Effector memory CD8-positive, alpha-beta T cell (primary cell): ENCODE data around the gene AKAP9.

ENCODE experiments used
- ATAC-seq: fragments of 150-1000 bp; cut with Tn5 transposase; replicated peaks from 2 replicates; pipeline ENCODE4 v1.10.0; 2021; ENCODE audit warnings: mild to moderate bottlenecking, moderate library complexity
- DNase-seq, 3 experiments: peaks; one replicate each; pipeline ENCODE4 v3.0.0; 2021
- H3K27ac Mint-ChIP-seq, 2 donors: one replicate each; pipeline ENCODE4 v1.8.0; 2022; ENCODE audit warnings: mild to moderate bottlenecking in 2 of 2, mixed read lengths in 2 of 2, moderate library complexity in 2 of 2
- H3K27me3 Mint-ChIP-seq, 2 donors: one replicate each; pipeline ENCODE4 v1.8.0; 2022; ENCODE audit warnings: mixed read lengths in 2 of 2
- H3K36me3 Mint-ChIP-seq: one replicate; pipeline ENCODE4 v1.8.0; 2022; ENCODE audit warnings: mild to moderate bottlenecking, moderate library complexity, mixed read lengths; ENCODE audit not compliant: insufficient read depth
- H3K4me1 Mint-ChIP-seq, 2 donors: one replicate each; pipeline ENCODE4 v1.8.0; 2022; ENCODE audit warnings: low read depth in 2 of 2, mixed read lengths in 2 of 2
- H3K4me3 Mint-ChIP-seq, 2 donors: one replicate each; pipeline ENCODE4 v1.8.0; 2022; ENCODE audit warnings: mild to moderate bottlenecking in 2 of 2, mixed read lengths in 2 of 2, moderate library complexity in 2 of 2
- H3K9me3 Mint-ChIP-seq, 2 donors: one replicate each; pipeline ENCODE4 v1.8.0; 2022; ENCODE audit warnings: mixed read lengths in 2 of 2

The AKAP9 gene

GRCh38 chr7:92110857-92111256 lies 170.2 kb downstream of the AKAP9 start:
- H3K27ac Mint-ChIP-seq: no peak overlapping the region
- H3K9me3 Mint-ChIP-seq: no peaks in the 10 kb centered on the region
- peaks cover 0 to 4% of the 10 kb centered on the region in 2 donors for H3K4me1 Mint-ChIP-seq
- peaks cover 51% of the 10 kb centered on the region for H3K36me3 Mint-ChIP-seq
- no peaks in the 10 kb centered on the region for H3K27me3 Mint-ChIP-seq
- H3K4me3 Mint-ChIP-seq: no peak overlapping the region
- no peak for ATAC-seq
- DNase-seq: no peak

DNA sequence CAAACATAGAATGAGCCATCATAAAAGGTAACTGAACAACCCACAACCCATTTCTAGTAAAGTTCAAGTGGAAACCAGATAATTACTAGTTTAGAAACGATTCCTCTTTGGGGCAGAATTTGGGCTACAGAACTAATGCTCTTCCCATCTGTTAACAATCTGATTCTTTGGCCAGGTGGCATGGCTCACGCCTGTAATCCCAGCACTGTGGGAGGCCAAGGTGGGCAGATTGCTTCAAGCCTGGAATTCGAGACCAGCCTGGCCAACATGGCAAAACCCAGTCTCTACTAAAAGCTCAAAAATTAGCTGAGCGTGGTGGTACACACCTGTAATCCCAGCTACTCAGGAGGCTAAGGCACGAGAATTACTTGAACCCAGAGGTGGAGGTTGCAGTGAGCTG lies 175.2 kb downstream of the AKAP9 start:
- Mint-ChIP-seq H3K36me3 (peaks cover 30% of the 10 kb centered on the region), H3K4me3 (no peak overlapping the region), H3K27ac (no peak overlapping the region), H3K4me1 (peaks cover 0 to 4% of the 10 kb centered on the region in 2 donors), H3K9me3 (no peaks in the 10 kb centered on the region), H3K27me3 (no peaks in the 10 kb centered on the region)
- no peak for ATAC-seq
- no peak for DNase-seq

DNA sequence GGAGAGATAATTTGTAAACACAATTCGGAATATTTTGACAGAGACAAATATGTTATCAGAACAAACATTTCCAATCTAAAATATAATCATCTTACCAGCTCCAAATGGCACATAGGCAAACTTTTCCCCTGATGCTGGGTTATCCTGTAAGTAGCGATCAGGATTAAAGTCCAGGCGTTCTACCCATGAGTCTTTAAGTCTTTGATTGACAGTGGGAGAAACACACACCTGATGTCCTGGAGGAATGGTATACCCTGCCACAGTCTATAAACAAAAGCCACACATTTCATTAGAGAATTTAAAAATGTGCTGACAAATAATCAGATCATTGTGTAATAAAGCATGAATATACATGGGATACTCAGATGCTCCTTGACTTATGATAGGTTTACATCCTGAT lies 176.3 kb downstream of the AKAP9 start:
- no peak overlapping the region for H3K4me3 Mint-ChIP-seq
- H3K9me3 Mint-ChIP-seq: no peaks in the 10 kb centered on the region
- no peak for ATAC-seq
- peaks cover 31% of the 10 kb centered on the region for H3K36me3 Mint-ChIP-seq
- DNase-seq: no peak
- peaks cover 0 to 4% of the 10 kb centered on the region in 2 donors for H3K4me1 Mint-ChIP-seq
- H3K27me3 Mint-ChIP-seq: no peaks in the 10 kb centered on the region
- H3K27ac Mint-ChIP-seq: no peak overlapping the region

- Mint-ChIP-seq H3K27ac (no peak overlapping the region), H3K27me3 (no peaks in the 10 kb centered on the region), H3K4me1 (peaks cover 0 to 4% of the 10 kb centered on the region in 2 donors), H3K4me3 (no peak overlapping the region), H3K9me3 (no peaks in the 10 kb centered on the region), H3K36me3 (peaks cover 22% of the 10 kb centered on the region)
- ATAC-seq (no peak), DNase-seq (no peak)
These were observed 178.6 kb downstream of the AKAP9 start for GRCh38 chr7:92119213-92119759.

- Mint-ChIP-seq H3K27ac (no peak overlapping the region), H3K4me1 (peaks cover 0 to 5% of the 10 kb centered on the region in 2 donors), H3K27me3 (no peaks in the 10 kb centered on the region), H3K9me3 (no peaks in the 10 kb centered on the region), H3K36me3 (peaks cover 35% of the 10 kb centered on the region), H3K4me3 (no peak overlapping the region)
- ATAC-seq: no peak
- DNase-seq: no peak
These were observed 181.0 kb downstream of the AKAP9 start for GRCh38 chr7:92121681-92122080.

GRCh38 chr7:92131093-92131492 lies 190.4 kb downstream of the AKAP9 start:
- DNase-seq (no peak), ATAC-seq (no peak)
- Mint-ChIP-seq H3K27ac (peak overlapping the region in 1 of 2 donors; percentile 2), H3K9me3 (no peaks in the 10 kb centered on the region), H3K36me3 (peaks cover 25% of the 10 kb centered on the region), H3K4me1 (peaks cover 11 to 18% of the 10 kb centered on the region in 2 donors), H3K27me3 (no peaks in the 10 kb centered on the region), H3K4me3 (no peak overlapping the region)

DNA sequence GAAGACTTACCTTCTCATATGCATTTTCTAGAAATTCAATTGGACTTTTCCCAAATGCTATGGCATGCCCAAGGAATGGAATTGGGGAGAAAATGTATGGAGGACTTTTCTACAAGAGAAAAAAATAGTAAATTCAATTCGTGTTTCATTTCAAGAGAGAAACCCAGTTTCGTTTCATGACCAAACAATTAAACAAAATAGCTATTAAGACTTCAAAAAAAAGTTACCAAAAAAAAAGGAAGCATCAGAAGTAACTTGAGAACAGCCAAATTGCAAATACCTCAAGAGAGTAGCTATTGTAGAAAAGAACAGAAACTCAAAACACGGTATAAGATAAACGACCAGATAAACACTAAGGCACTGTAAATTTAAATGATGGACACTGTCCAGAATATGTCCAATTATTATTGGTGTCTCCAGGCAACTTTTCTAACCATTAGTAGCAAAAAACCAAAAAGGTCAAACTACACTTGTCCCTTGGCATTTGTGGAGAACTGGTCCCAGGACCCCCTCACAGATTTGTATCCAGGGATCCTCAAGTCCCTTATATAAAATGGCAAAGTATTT lies 191.2 kb downstream of the AKAP9 start:
- H3K4me3 Mint-ChIP-seq: no peak overlapping the region
- H3K36me3 Mint-ChIP-seq: peaks cover 24% of the 10 kb centered on the region
- ATAC-seq (no peak), DNase-seq (no peak)
- H3K4me1 Mint-ChIP-seq: peaks cover 11 to 19% of the 10 kb centered on the region in 2 donors
- H3K27me3 Mint-ChIP-seq: no peaks in the 10 kb centered on the region
- no peak overlapping the region for H3K27ac Mint-ChIP-seq
- H3K9me3 Mint-ChIP-seq: no peaks in the 10 kb centered on the region

GRCh38 chr7:92133133-92133736 lies 192.6 kb downstream of the AKAP9 start:
- ATAC-seq (peak; percentile 43), DNase-seq (no peak)
- H3K9me3 Mint-ChIP-seq: no peaks in the 10 kb centered on the region
- H3K4me3 Mint-ChIP-seq: peak overlapping the region; percentile 90 to 98
- peaks cover 24% of the 10 kb centered on the region for H3K36me3 Mint-ChIP-seq
- no peaks in the 10 kb centered on the region for H3K27me3 Mint-ChIP-seq
- H3K4me1 Mint-ChIP-seq: peaks cover 11 to 19% of the 10 kb centered on the region in 2 donors
- peak overlapping the region; percentile 96 to 99 for H3K27ac Mint-ChIP-seq

DNA sequence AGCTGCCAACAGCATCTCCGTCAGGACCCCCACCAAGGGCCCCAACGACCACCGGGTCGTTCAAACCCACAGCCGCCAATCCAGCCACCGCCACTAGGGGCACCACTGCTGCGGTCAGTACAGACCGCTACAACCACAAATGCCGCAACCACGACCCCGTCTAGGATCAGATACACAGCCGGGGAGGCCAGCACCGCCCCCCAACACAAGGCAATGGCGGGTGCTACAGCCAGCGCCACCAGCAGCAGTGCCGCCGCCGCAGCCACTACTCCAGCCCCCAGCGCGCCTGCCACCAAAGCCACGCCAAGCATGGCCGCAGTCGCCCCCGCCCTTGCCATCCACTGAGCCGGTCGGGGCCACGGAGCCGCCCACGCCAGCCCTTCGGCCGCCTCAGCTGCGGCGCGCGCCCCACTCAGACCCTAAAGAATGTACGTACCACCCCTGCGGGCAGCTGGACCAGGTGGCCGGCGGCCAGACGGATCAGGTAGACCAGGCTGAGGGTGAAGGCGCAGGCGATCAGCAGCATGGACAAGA lies 193.1 kb downstream of the AKAP9 start:
- Mint-ChIP-seq H3K27me3 (no peaks in the 10 kb centered on the region), H3K4me3 (peak overlapping the region; percentile 90 to 98), H3K9me3 (no peaks in the 10 kb centered on the region), H3K27ac (peak overlapping the region; percentile 96 to 99), H3K36me3 (peaks cover 24% of the 10 kb centered on the region), H3K4me1 (peaks cover 11 to 19% of the 10 kb centered on the region in 2 donors)
- ATAC-seq: peak; percentile 52
- DNase-seq: peak; percentile 58 to 65 (median 63)

DNA sequence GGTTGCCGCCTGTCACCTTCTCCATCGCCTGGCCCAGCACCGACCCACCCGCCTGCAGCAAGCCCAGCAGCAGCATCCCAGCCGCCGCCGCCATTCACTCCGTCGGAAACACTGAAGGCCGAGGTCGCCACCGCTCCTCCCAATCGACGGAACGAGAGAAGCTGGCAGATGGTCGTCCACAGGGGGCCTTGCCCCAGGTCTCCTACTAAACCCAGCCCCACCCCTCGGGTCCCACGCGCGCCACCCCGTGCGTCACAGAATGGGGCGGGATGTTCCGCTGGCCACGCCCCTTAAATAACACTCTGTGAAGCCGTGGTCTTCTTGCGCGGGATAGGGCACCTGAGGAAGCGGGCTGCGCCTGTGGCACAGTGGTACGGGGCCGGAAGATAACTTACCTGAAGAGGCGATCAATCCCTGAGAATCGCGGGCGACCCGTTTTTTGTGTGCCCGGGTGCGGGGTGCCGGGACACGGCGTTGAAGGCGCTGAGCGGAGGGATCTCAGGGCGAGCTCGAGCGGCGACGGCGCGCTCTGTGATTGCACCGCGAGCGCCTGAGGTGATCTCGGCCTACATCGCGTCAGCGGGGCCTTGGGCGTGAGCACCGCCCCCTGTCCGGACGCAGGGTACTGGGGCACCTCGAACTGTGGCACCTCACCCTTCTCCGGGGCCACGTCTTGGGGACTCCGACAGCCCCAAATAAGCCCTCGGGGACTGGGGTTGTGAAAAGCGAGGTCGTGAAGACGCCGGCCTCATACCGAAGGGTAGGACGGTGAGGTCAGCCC lies 193.8 kb downstream of the AKAP9 start, which contains the start of gene CYP51A1:
CYP51A1 (minus strand) TSS at position 207 of the 781 bp plus-strand sequence; CDS start at position 94, 113 bp downstream.
- peaks cover 22% of the 10 kb centered on the region for H3K36me3 Mint-ChIP-seq
- peak; percentile 84 for ATAC-seq

DNA sequence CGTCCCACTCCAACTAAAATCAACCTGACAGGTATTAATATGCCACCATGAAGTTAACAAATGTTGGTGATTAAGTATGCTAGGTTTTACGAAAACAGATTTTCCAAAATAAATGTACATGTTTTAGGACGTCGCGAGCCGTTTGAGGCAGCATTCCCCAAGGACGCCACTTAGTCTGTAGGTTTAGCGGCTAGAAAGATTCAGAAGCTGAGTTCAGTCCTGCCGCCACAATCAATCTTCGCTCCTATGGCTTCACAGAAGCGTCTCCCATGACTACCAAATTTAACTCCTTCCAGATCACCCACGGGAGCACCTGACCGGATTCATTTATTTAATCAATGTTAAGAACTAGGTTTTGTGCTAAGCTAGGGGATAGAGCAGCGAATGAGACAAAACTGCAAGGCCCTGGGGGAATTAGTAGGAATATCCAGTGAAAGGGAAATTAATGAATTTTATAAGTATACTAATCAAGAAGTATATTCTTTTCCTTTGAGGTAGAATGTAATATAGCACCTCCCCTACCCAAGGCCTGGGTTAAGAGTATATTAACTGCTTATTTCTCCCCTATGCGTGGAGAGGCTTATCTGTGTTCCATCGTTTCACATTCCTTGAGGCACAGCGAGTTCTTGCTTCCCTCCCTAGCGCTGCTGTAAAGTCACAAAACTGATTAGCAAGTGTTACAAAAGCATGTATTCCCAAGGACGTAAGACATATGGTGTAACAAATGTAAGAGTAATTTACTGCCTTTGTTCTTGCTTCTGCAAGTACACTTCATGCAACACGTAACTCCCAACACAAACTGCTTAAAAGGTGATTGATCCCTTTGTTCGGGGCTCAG lies 194.6 kb downstream of the AKAP9 start:
- Mint-ChIP-seq H3K36me3 (peaks cover 21% of the 10 kb centered on the region), H3K4me1 (peaks cover 11 to 19% of the 10 kb centered on the region in 2 donors), H3K27ac (peak overlapping the region; percentile 96 to 99), H3K9me3 (no peaks in the 10 kb centered on the region), H3K27me3 (no peaks in the 10 kb centered on the region), H3K4me3 (peak overlapping the region; percentile 90 to 98)
- no peak for ATAC-seq
- no peak for DNase-seq

More for the DNA sequence above, 193.8 kb downstream of the AKAP9 start, which contains the start of gene CYP51A1:
- Mint-ChIP-seq H3K4me1 (peaks cover 11 to 19% of the 10 kb centered on the region in 2 donors), H3K9me3 (no peaks in the 10 kb centered on the region), H3K27me3 (no peaks in the 10 kb centered on the region), H3K4me3 (peak within 1 kb of the TSS; percentile 90 to 98), H3K27ac (peak within 1 kb of the TSS; percentile 96 to 99)
- DNase-seq: peak; percentile 96 to 99 (median 96)

- H3K27me3 Mint-ChIP-seq: no peaks in the 10 kb centered on the region
- no peak for ATAC-seq
- H3K36me3 Mint-ChIP-seq: peaks cover 21% of the 10 kb centered on the region
- H3K27ac Mint-ChIP-seq: no peak overlapping the region
- no peak overlapping the region for H3K4me3 Mint-ChIP-seq
- DNase-seq: no peak
- H3K4me1 Mint-ChIP-seq: peaks cover 11 to 12% of the 10 kb centered on the region in 2 donors
- H3K9me3 Mint-ChIP-seq: no peaks in the 10 kb centered on the region
These were observed 196.9 kb downstream of the AKAP9 start for GRCh38 chr7:92137557-92137956.
